ENCODE data around the gene AHRR.

- TF ChIP-seq CTCF (conservative IDR thresholded peaks at IDR 0.05; ENCODE audit: low read length), result no peak
- no peak for TF ChIP-seq EZH2phosphoT487 (IDR thresholded peaks at IDR 0.05; ENCODE audit: borderline replicate concordance, low read depth, low read length)
Observed at GRCh38 chr5:415928-416635, 94.6 kb downstream of the AHRR start.

All from OCI-LY7 (cell line).